Astrocyte of the spinal cord (primary cell): Measurements from ENCODE around the gene UBE2S.

Experiments
- DNase-seq: peaks from one replicate; pipeline ENCODE4 v3.0.0; 2011; ENCODE audit warnings: low read depth, low spot score
- H3K4me3 ChIP-seq: 2 replicates; pipeline ENCODE4 v1.5.1; 2011; ENCODE audit warnings: low read depth, mild to moderate bottlenecking, low read length, moderate library complexity
- CTCF ChIP-seq: IDR thresholded peaks from 2 replicates; pipeline ENCODE4 v1.5.1; 2012; ENCODE audit warnings: low read depth, mild to moderate bottlenecking, low read length, inconsistent platforms
- in situ Hi-C: cut with HindIII; loops from 2 replicates; pipeline ENCODE4 v1.10.0; 2017; ENCODE audit warnings: low sequenced_read_pairs

Gene UBE2S

GRCh38 chr19:55353803-55354697 is 53.5 kb downstream of the UBE2S start:
- in situ Hi-C loops: no loop called here
- H3K4me3 ChIP-seq: peak overlapping the region; percentile 44
- no peak for TF ChIP-seq CTCF
- peak; percentile 52 for DNase-seq

GRCh38 chr19:55353356-55353802 is 54.2 kb downstream of the UBE2S start:
- peak overlapping the region; percentile 44 for H3K4me3 ChIP-seq
- DNase-seq: no peak
- in situ Hi-C loops: no loop called here
- TF ChIP-seq CTCF: no peak

- in situ Hi-C loops: no loop called here
- DNase-seq: no peak
- H3K4me3 ChIP-seq: no peak overlapping the region
- TF ChIP-seq CTCF: no peak
Observed at GRCh38 chr19:55352549-55353145, 54.9 kb downstream of the UBE2S start.

GRCh38 chr19:55352040-55352439 is 55.5 kb downstream of the UBE2S start:
- no peak overlapping the region for H3K4me3 ChIP-seq
- no peak for TF ChIP-seq CTCF
- no peak for DNase-seq
- in situ Hi-C loops: no loop called here

- TF ChIP-seq CTCF: no peak
- no peak for DNase-seq
- no peak overlapping the region for H3K4me3 ChIP-seq
- in situ Hi-C loops: no loop called here
Observed at GRCh38 chr19:55350620-55351315, 56.8 kb downstream of the UBE2S start.
